Calu3 (cell line): ENCODE results near the gene OR4D1. TPM values are rescaled to one million over a fixed set of nuclear protein-coding genes. Genes with fewer than 3 reads are reported as not detected.

Experiments used
- BruUV-seq: library from RNA; stranded (reverse); fragments of 400-500 nt; replicated peaks from 2 replicates; lab custom pipeline; 2021; lab: Mats Ljungman, UMichigan
- CTCF ChIA-PET: fragments of 300-600 bp; sonication (Branson Sonifier 250); formaldehyde crosslinking; loops from one replicate; lab custom pipeline; 2022; ENCODE audit warnings: antibody characterized with exemption; lab: Charles Lee
- DNase-seq: peaks from one replicate; pipeline ENCODE4 v3.0.0; 2022
- H3K27ac Mint-ChIP-seq: one replicate; pipeline ENCODE4 v1.8.0; 2022; ENCODE audit warnings: mixed read lengths; ENCODE audit not compliant: unreplicated experiment
- H3K27me3 Mint-ChIP-seq: one replicate; pipeline ENCODE4 v1.8.0; 2022; ENCODE audit warnings: mixed read lengths; ENCODE audit not compliant: unreplicated experiment
- H3K36me3 Mint-ChIP-seq: one replicate; pipeline ENCODE4 v1.8.0; 2022; ENCODE audit warnings: mild to moderate bottlenecking, moderate library complexity, mixed read lengths; ENCODE audit not compliant: insufficient read depth, unreplicated experiment
- H3K4me1 Mint-ChIP-seq: one replicate; pipeline ENCODE4 v1.8.0; 2022; ENCODE audit warnings: mild to moderate bottlenecking, low read depth, mixed read lengths; ENCODE audit not compliant: unreplicated experiment
- H3K4me3 Mint-ChIP-seq: one replicate; pipeline ENCODE4 v1.8.0; 2022; ENCODE audit warnings: mild to moderate bottlenecking, low read depth, moderate library complexity, mixed read lengths; ENCODE audit not compliant: unreplicated experiment
- H3K9me3 Mint-ChIP-seq: one replicate; pipeline ENCODE4 v1.8.0; 2022; ENCODE audit warnings: low read depth, mixed read lengths; ENCODE audit not compliant: unreplicated experiment
- CTCF ChIP-seq: fragments of 200-600 bp; IDR thresholded peaks from one replicate; pipeline ENCODE4 v1.8.0; 2022; ENCODE audit warnings: antibody characterized with exemption; ENCODE audit not compliant: unreplicated experiment
- intact Hi-C: fragments of 100-400 bp; cut with micrococcal nuclease; formaldehyde crosslinking; loops from one replicate; pipeline ENCODE4 v1.10.0; 2022; ENCODE audit not compliant: unreplicated experiment
- total RNA-seq: library from RNA; stranded (reverse); gene quantifications from 2 replicates; pipeline ENCODE4 v1.2.3, GENCODE V29; 2022

The OR4D1 gene
- total RNA-seq, 1 experiment from 2014 or later: not detected

GRCh38 chr17:58174871-58175270 lies 26.7 kb downstream of the OR4D1 start:
- peaks cover 84% of the 10 kb centered on the region for H3K27me3 Mint-ChIP-seq
- no peaks in the 10 kb centered on the region for H3K4me1 Mint-ChIP-seq
- no peak for TF ChIP-seq CTCF
- H3K9me3 Mint-ChIP-seq: no peaks in the 10 kb centered on the region
- intact Hi-C loops: no loop called here
- no peak overlapping the region for H3K4me3 Mint-ChIP-seq
- H3K27ac Mint-ChIP-seq: no peak overlapping the region
- BruUV-seq: no TSS peak
- DNase-seq: no peak
- no peaks in the 10 kb centered on the region for H3K36me3 Mint-ChIP-seq
- CTCF ChIA-PET: no interaction called here

- CTCF ChIA-PET: interaction anchor here (0.9 kb wide), 1 partner anchor 9 kb away, joined by 4 read pairs; no protein-coding TSS in a partner anchor
Observed at GRCh38 chr17:58176200-58176599, 28.0 kb downstream of the OR4D1 start.

GRCh38 chr17:58181796-58182195 lies 33.6 kb downstream of the OR4D1 start:
- no TSS peak for BruUV-seq
- CTCF ChIA-PET: no interaction called here
- no peak overlapping the region for H3K4me3 Mint-ChIP-seq
- peaks cover 63% of the 10 kb centered on the region for H3K27me3 Mint-ChIP-seq
- no peaks in the 10 kb centered on the region for H3K9me3 Mint-ChIP-seq
- H3K36me3 Mint-ChIP-seq: no peaks in the 10 kb centered on the region
- no peak overlapping the region for H3K27ac Mint-ChIP-seq
- H3K4me1 Mint-ChIP-seq: no peaks in the 10 kb centered on the region
- TF ChIP-seq CTCF: no peak
- intact Hi-C loops: no loop called here
- DNase-seq: no peak

More at GRCh38 chr17:58176200-58176599, 28.0 kb downstream of the OR4D1 start:
- DNase-seq: no peak
- Mint-ChIP-seq H3K4me1 (no peaks in the 10 kb centered on the region), H3K9me3 (no peaks in the 10 kb centered on the region), H3K36me3 (no peaks in the 10 kb centered on the region), H3K27ac (no peak overlapping the region), H3K27me3 (peaks cover 85% of the 10 kb centered on the region), H3K4me3 (no peak overlapping the region)
- TF ChIP-seq CTCF: no peak
- intact Hi-C loops: no loop called here
- no TSS peak for BruUV-seq

- no peaks in the 10 kb centered on the region for H3K9me3 Mint-ChIP-seq
- CTCF ChIA-PET: no interaction called here
- peaks cover 71% of the 10 kb centered on the region for H3K27me3 Mint-ChIP-seq
- H3K4me3 Mint-ChIP-seq: no peak overlapping the region
- H3K36me3 Mint-ChIP-seq: no peaks in the 10 kb centered on the region
- H3K4me1 Mint-ChIP-seq: no peaks in the 10 kb centered on the region
- no TSS peak for BruUV-seq
- TF ChIP-seq CTCF: no peak
- no peak for DNase-seq
- intact Hi-C loops: no loop called here
- no peak overlapping the region for H3K27ac Mint-ChIP-seq
Observed at GRCh38 chr17:58183514-58183913, 35.3 kb downstream of the OR4D1 start.
